Kidney (tissue), 14 donors: ENCODE data around the gene THEM4. TPM values are rescaled to one million over a fixed set of nuclear protein-coding genes. Genes with fewer than 3 reads are reported as not detected.

Experiments
- DNase-seq, 5 donors: peaks; one replicate each; pipeline ENCODE4 v3.0.0-alpha.2; 2013 to 2020
- FAIRE-seq: peaks from 2 replicates; lab custom pipeline; 2012; peaks lifted over from hg19 to GRCh38; lab: Jason Lieb, UNC
- H3K27ac ChIP-seq, 2 donors: one replicate each; pipeline ENCODE4 v1.7.0; 2013; ENCODE audit warnings: low read depth in 2 of 2, low read length in 2 of 2, inconsistent platforms in 1 of 2
- H3K27me3 ChIP-seq: one replicate; pipeline ENCODE4 v1.7.1; 2013; ENCODE audit warnings: low read length, inconsistent platforms; ENCODE audit not compliant: control insufficient read depth, insufficient read depth
- H3K36me3 ChIP-seq, 3 donors: one replicate each; pipeline versions ENCODE4 v1.7.0 to v1.7.1; 2013; ENCODE audit warnings: low read length in 3 of 3, control low read depth in 1 of 3, inconsistent platforms in 1 of 3; ENCODE audit not compliant: insufficient read depth in 3 of 3, control insufficient read depth in 2 of 3
- H3K4me1 ChIP-seq, 3 donors: one replicate each; pipeline versions ENCODE4 v1.7.0 to v1.7.1; 2013; ENCODE audit warnings: low read length in 3 of 3, inconsistent platforms in 1 of 3, low read depth in 1 of 3; ENCODE audit not compliant: control insufficient read depth in 2 of 3, insufficient read depth in 2 of 3
- H3K4me3 ChIP-seq, 3 donors: one replicate each; pipeline versions ENCODE4 v1.7.0 to v1.8.1; 2013; ENCODE audit warnings: low read length in 3 of 3, control low read depth in 1 of 3, inconsistent platforms in 1 of 3
- H3K9ac ChIP-seq, 3 donors: one replicate each; pipeline versions ENCODE4 v1.7.0 to v1.7.1; 2013; ENCODE audit warnings: low read length in 3 of 3, control low read depth in 1 of 3, inconsistent platforms in 1 of 3
- H3K9me3 ChIP-seq, 3 donors: one replicate each; pipeline versions ENCODE4 v1.7.0 to v1.7.1; 2013; ENCODE audit warnings: low read length in 3 of 3, control low read depth in 1 of 3, inconsistent platforms in 1 of 3; ENCODE audit not compliant: control insufficient read depth in 2 of 3, insufficient read depth in 1 of 3
- CTCF ChIP-seq: IDR thresholded peaks from 3 replicates; pipeline ENCODE4 v1.5.1; 2012; ENCODE audit warnings: mild to moderate bottlenecking, moderate library complexity, borderline replicate concordance; ENCODE audit not compliant: insufficient read depth; ENCODE audit errors: extremely low read depth
- intact Hi-C: fragments of 100-400 bp; cut with DNase I; formaldehyde crosslinking; loops from one replicate; pipeline ENCODE4 v1.11.1; 2022
- polyA plus RNA-seq: library from polyadenylated mRNA; stranded (reverse); fragments of 350-450 nt; fragmentation: Illumina TruSeq; extraction: RNeasy Lipid Tissue Mini Kit (QIAGEN cat#74804); gene quantifications from one replicate; pipeline ENCODE4 v1.2.3, GENCODE V29; 2014; ENCODE audit warnings: low read depth, low replicate concordance; ENCODE audit not compliant: insufficient read depth
- total RNA-seq: library from RNA; stranded (reverse); fragmentation: NEBNext Ultra II Directional; extraction: Animal tissue kit (Norgen Biotek cat#: 25700); gene quantifications from one replicate; pipeline ENCODE4 v1.2.1, GENCODE V29; 2021
- donor health status: control.
- donor health status: control.
- donor health status: control.
- donor health status: control.
- donor health status: control.
- donor health status: DM: yes; HTN: yes; CAD: no.
- donor health status: Normal renal cell carcinoma (clear cell type).

THEM4 gene
- total and polyA plus RNA-seq, 2 donors from 2014 or later = 17.5 to 27.9 TPM

GRCh38 chr1:151871284-151872030 lies 37.9 kb downstream of the THEM4 start:
- Histone ChIP-seq H3K9me3 (no peaks in the 10 kb centered on the region), H3K27me3 (no peaks in the 10 kb centered on the region), H3K4me1 (no peaks in the 10 kb centered on the region), H3K4me3 (no peak overlapping the region), H3K27ac (no peak overlapping the region), H3K9ac (no peak overlapping the region), H3K36me3 (peaks cover 2 to 4% (median 3%) of the 10 kb centered on the region in 3 donors)
- FAIRE-seq (no peak), DNase-seq (no peak)
- TF ChIP-seq CTCF = no peak
- intact Hi-C loops = no loop called here

GRCh38 chr1:151868486-151868885 lies 40.8 kb downstream of the THEM4 start:
- Histone ChIP-seq H3K4me3 (no peak overlapping the region), H3K9ac (no peak overlapping the region), H3K27me3 (no peaks in the 10 kb centered on the region), H3K9me3 (no peaks in the 10 kb centered on the region), H3K27ac (no peak overlapping the region), H3K36me3 (no peaks in the 10 kb centered on the region), H3K4me1 (no peaks in the 10 kb centered on the region)
- no peak for TF ChIP-seq CTCF
- intact Hi-C loops = no loop called here
- DNase-seq (peak in 2 of 5 donors; percentile 21 to 43), FAIRE-seq (no peak)

GRCh38 chr1:151867765-151868411 lies 41.4 kb downstream of the THEM4 start:
- H3K9ac ChIP-seq = no peak overlapping the region
- no peaks in the 10 kb centered on the region for H3K36me3 ChIP-seq
- intact Hi-C loops = no loop called here
- no peak for TF ChIP-seq CTCF
- H3K4me3 ChIP-seq = no peak overlapping the region
- H3K9me3 ChIP-seq = no peaks in the 10 kb centered on the region
- FAIRE-seq (no peak), DNase-seq (no peak)
- H3K27me3 ChIP-seq = no peaks in the 10 kb centered on the region
- no peaks in the 10 kb centered on the region for H3K4me1 ChIP-seq
- H3K27ac ChIP-seq = no peak overlapping the region
